Suprapubic skin (tissue), 4 donors: ENCODE data around the gene NFIA. TPM values are rescaled to one million over a fixed set of nuclear protein-coding genes. Genes with fewer than 3 reads are reported as not detected.

Experiments
- DNase-seq, 2 donors: peaks; one replicate each; pipeline ENCODE4 v3.0.0-alpha.2; 2019; ENCODE audit warnings: low spot score in 2 of 2
- H3K27ac ChIP-seq: fragments of 200-600 bp; sonication (generic); one replicate; pipeline ENCODE4 v1.5.1; 2019
- H3K27me3 ChIP-seq: fragments of 200-600 bp; sonication (generic); one replicate; pipeline ENCODE4 v1.5.1; 2019
- H3K36me3 ChIP-seq: fragments of 200-600 bp; sonication (generic); one replicate; pipeline ENCODE4 v1.5.1; 2019
- H3K4me1 ChIP-seq: fragments of 200-600 bp; sonication (generic); one replicate; pipeline ENCODE4 v1.5.1; 2019
- H3K4me3 ChIP-seq: fragments of 200-600 bp; sonication (generic); one replicate; pipeline ENCODE4 v1.5.1; 2019; ENCODE audit warnings: mild to moderate bottlenecking
- H3K9me3 ChIP-seq: fragments of 200-600 bp; sonication (generic); one replicate; pipeline ENCODE4 v1.5.1; 2019
- EP300 ChIP-seq: sonication (generic); formaldehyde crosslinking; IDR thresholded peaks from one replicate; pipeline ENCODE4 v1.6.1; 2017; ENCODE audit warnings: antibody characterized with exemption
- POLR2A ChIP-seq, 2 donors: fragments of 450-650 bp; IDR thresholded peaks; one replicate each; pipeline ENCODE4 v1.6.1; 2017; ENCODE audit warnings: antibody characterized with exemption in 2 of 2, mild to moderate bottlenecking in 2 of 2, moderate library complexity in 2 of 2
- POLR2AphosphoS5 ChIP-seq, 3 donors: sonication (generic); formaldehyde crosslinking; IDR thresholded peaks; one replicate each; pipeline ENCODE4 v1.6.1; 2017; ENCODE audit warnings: antibody characterized with exemption in 3 of 3
- WGBS: methylation state at CpG from one replicate; pipeline ENCODE4 v1.1.5; 2018; 5-methylcytosine and 5-hydroxymethylcytosine counted together
- total RNA-seq, 4 donors: library from RNA; depleted of rRNA; stranded (reverse); fragments of >200 nt; gene quantifications; one replicate each; pipeline ENCODE4 v1.1.0, GENCODE V29; 2016
- TF ChIP-seq, protein P1 (sequence below), 2 donors: fragments of 200-600 bp in 1 of 2; fragments of 450-650 bp in 1 of 2; sonication (generic) in 1 of 2; IDR thresholded peaks; one replicate each; pipeline ENCODE4 v1.5.1; 2016 to 2019; ENCODE audit warnings: antibody characterized with exemption in 2 of 2, mild to moderate bottlenecking in 1 of 2, moderate library complexity in 1 of 2

NFIA gene
- total RNA-seq, 4 donors from 2014 or later: 30.1 to 54.2 (median 48.2) TPM

DNA sequence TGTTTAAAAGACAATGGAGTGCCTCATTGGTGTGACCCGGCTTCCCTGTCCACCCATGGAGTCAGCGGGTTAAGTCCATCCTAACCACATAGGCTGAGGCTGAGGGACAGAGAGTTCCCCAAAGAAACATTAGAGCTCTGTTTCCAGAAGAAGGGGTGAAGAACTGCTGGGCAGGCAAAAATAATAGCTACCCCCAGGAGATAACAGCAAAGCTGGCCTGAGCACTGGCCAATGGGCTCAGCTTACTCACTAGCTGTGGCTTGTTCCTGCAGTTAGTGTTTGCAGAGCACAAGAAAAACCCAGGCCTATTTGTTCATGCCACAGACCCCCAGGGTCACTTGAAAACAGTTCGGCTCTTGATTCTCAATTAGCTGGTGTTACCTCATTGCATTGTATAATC, 311.2 kb downstream of the NFIA start:
- TF ChIP-seq, protein P1, sequence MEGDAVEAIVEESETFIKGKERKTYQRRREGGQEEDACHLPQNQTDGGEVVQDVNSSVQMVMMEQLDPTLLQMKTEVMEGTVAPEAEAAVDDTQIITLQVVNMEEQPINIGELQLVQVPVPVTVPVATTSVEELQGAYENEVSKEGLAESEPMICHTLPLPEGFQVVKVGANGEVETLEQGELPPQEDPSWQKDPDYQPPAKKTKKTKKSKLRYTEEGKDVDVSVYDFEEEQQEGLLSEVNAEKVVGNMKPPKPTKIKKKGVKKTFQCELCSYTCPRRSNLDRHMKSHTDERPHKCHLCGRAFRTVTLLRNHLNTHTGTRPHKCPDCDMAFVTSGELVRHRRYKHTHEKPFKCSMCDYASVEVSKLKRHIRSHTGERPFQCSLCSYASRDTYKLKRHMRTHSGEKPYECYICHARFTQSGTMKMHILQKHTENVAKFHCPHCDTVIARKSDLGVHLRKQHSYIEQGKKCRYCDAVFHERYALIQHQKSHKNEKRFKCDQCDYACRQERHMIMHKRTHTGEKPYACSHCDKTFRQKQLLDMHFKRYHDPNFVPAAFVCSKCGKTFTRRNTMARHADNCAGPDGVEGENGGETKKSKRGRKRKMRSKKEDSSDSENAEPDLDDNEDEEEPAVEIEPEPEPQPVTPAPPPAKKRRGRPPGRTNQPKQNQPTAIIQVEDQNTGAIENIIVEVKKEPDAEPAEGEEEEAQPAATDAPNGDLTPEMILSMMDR (IDR thresholded peaks at IDR 0.05): no peak
- DNase-seq: no peak
- Histone ChIP-seq H3K4me3 (no peak overlapping the region), H3K27ac (no peak overlapping the region), H3K4me1 (peaks cover 2% of the 10 kb centered on the region), H3K9me3 (peaks cover 8% of the 10 kb centered on the region), H3K27me3 (no peaks in the 10 kb centered on the region), H3K36me3 (peaks cover 16% of the 10 kb centered on the region)
- WGBS: 66% methylated on average over 3 of the region's 3 CpGs

DNA sequence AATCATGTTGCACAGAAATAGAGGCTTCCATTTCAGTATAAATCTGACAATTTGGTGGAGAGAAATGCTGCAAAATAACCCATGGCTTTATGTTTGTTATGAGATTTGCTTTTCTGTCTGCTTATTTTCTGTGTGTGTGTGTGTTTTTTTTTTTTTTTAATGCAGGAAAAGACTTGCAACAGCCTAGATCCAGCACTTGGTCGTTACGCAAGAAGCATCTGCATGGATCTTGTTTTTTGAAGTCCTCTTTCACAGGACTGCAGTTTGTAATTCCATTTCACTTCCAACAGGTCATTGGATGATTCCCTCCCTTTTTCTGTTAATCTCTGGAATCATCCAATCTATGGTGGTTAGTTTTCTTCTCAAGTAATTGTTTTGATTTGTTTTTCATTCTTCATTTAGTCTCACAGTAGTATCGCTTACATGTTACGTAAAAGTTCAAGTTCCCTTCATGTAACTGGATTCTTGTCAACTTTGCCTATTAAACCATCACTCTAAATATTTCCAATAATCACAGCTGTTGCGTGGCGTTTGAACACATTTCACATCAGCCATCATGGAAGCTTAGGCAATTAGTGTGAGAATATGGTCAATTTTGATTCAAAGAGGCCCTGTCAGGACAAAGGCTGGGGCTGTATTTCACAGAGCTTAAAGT, 312.9 kb downstream of the NFIA start:
- Histone ChIP-seq H3K4me1 (peaks cover 9% of the 10 kb centered on the region), H3K36me3 (no peaks in the 10 kb centered on the region), H3K27ac (no peak overlapping the region), H3K4me3 (no peak overlapping the region), H3K27me3 (no peaks in the 10 kb centered on the region), H3K9me3 (no peaks in the 10 kb centered on the region)
- TF ChIP-seq, protein P1 (IDR thresholded peaks at IDR 0.05): no peak
- TF ChIP-seq POLR2A (IDR thresholded peaks at IDR 0.05) (no peak), POLR2AphosphoS5 (IDR thresholded peaks at IDR 0.05) (no peak), EP300 (no peak)
- 91% methylated on average over 6 of the region's 6 CpGs for WGBS
- no peak for DNase-seq

DNA sequence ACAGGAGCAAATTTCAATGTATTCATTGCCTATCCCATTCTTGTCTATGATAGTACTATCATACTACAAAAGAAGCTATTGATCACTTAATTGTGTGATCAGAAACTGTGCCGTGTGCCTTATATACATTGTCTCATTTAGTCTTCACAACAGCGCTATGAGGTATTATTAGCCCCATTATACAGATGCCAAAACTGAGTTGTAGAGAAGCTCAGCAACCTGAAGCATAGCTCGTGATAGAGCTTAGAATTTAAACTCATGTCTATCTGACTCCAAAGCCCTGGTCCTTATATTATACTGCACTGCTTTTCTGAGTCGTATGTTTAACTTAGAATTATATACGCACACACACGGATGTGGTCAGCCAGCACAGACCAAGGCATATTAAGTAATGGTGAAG, 315.1 kb downstream of the NFIA start:
- DNase-seq: no peak
- Histone ChIP-seq H3K4me3 (no peak overlapping the region), H3K4me1 (peaks cover 9% of the 10 kb centered on the region), H3K27ac (no peak overlapping the region), H3K36me3 (no peaks in the 10 kb centered on the region), H3K27me3 (no peaks in the 10 kb centered on the region), H3K9me3 (no peaks in the 10 kb centered on the region)
- no peak for TF ChIP-seq POLR2A (IDR thresholded peaks at IDR 0.05)
- TF ChIP-seq POLR2AphosphoS5 (IDR thresholded peaks at IDR 0.05): no peak
- 97% methylated on average over 6 of the region's 6 CpGs for WGBS

DNA sequence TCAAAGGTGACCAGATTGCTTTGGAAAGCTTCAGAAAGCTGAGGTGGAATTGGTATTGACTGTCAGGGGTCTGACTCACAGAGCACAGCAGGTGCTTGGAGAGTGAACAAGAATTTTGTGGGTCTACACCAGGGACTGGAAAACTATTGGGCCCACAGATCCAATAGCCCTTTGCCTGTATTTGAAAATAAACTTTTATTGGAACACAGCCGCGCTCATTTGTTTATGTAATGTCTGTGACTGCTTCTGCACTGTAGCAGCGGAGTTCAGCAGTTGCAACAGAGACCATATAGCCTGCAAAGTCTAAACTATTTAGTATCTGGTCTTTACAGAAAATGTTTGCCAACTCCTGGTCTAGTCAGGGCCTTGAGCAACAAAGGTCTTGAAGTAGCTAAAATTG, 315.6 kb downstream of the NFIA start:
- 92% methylated on average over 3 of the region's 3 CpGs for WGBS
- DNase-seq: no peak
- TF ChIP-seq, protein P1 (IDR thresholded peaks at IDR 0.05): no peak
- no peak for TF ChIP-seq POLR2A (IDR thresholded peaks at IDR 0.05)
- TF ChIP-seq EP300: no peak
- no peak for TF ChIP-seq POLR2AphosphoS5 (IDR thresholded peaks at IDR 0.05)

DNA sequence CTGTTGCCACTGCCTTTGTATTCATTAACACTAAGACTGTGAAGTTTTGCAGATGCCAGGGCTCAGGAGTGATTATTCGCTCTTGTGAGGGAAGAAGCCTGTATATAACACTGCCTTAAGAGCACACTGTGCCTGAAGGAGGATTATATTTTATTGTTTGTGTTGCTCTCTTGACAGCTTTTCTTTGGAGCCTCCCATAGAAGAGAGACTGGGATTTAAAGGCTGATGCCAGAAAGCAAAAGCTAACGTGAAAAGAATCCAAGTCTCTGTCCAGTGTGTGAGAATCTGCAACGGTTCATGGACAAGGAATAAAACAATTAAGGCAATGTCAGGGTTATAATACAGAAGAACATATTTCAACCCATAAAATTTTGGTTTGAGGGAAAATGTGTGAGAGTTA, 316.8 kb downstream of the NFIA start:
- H3K36me3 ChIP-seq: no peaks in the 10 kb centered on the region
- no peak overlapping the region for H3K4me3 ChIP-seq
- H3K4me1 ChIP-seq: peaks cover 10% of the 10 kb centered on the region
- H3K27ac ChIP-seq: no peak overlapping the region
- 46% methylated on average over 3 of the region's 3 CpGs for WGBS
- TF ChIP-seq POLR2AphosphoS5 (IDR thresholded peaks at IDR 0.05) (no peak), EP300 (no peak), POLR2A (IDR thresholded peaks at IDR 0.05) (no peak)
- TF ChIP-seq, protein P1 (IDR thresholded peaks at IDR 0.05): no peak
- H3K27me3 ChIP-seq: no peaks in the 10 kb centered on the region
- no peaks in the 10 kb centered on the region for H3K9me3 ChIP-seq
- DNase-seq: no peak

More for the DNA sequence above, 315.6 kb downstream of the NFIA start:
- Histone ChIP-seq H3K4me1 (peaks cover 9% of the 10 kb centered on the region), H3K36me3 (no peaks in the 10 kb centered on the region), H3K27me3 (no peaks in the 10 kb centered on the region), H3K9me3 (no peaks in the 10 kb centered on the region), H3K4me3 (no peak overlapping the region), H3K27ac (no peak overlapping the region)
